ENCODE data around the gene RIMKLB.

Gene RIMKLB

GRCh38 chr12:8821591-8821990 lies 123.8 kb downstream of the RIMKLB start:
- DNase-seq: no peak

DNA sequence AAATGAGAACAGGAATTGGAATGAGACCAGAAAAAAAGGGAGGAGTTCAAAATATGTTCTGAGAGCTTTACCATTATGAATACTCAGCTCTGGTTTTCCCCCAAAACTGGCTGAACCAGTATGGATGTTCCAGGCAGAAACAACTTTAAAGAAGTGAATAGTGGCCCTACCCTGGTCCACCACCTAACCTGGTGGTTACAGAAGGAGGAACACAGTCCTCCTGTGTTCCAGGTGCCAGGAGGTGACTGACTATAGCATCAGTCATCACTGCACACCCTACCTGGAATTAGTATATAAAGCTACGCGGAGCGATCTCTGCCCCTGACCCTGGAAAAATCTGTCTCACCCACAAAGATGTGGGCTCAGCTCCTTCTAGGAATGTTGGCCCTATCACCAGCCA lies 124.5 kb downstream of the RIMKLB start, which contains the start of gene A2ML1:
Gene A2ML1 (plus strand): TSS at position 324 of the 400 bp plus-strand sequence. CDS start 31 bp downstream, at position 355.
- DNase-seq: no peak

DNA sequence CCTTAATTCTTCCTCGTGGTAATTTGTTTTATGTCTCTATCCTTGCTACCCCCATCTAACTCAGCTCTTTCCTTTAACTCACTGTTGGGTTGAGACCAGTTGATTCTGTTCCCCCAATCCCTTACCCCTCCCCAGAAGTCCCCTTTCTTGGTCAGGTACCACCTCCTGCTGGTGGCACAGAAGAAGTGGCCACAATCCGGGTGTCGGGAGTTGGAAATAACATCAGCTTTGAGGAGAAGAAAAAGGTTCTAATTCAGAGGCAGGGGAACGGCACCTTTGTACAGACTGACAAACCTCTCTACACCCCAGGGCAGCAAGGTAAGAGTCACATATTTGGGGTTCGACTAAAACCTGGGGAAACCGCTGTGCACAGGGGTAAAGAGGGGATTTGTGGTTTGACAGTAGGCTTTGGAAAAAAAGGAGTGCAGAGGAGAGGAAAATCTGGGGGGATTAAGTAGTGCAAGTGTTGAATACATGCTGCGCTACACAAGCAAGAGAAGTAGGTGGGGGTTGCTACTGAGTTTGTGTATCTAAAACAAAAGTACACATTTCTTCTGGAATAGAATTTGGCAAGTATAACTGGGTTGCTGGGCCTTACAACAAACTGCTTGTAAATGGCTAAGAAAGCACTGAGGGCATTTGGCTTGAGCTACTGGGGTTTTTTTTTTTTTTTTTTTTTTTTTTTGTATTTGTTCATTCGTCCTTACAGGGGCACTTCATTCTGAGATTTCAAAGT lies 125.9 kb downstream of the RIMKLB start:
- DNase-seq: no peak

DNA sequence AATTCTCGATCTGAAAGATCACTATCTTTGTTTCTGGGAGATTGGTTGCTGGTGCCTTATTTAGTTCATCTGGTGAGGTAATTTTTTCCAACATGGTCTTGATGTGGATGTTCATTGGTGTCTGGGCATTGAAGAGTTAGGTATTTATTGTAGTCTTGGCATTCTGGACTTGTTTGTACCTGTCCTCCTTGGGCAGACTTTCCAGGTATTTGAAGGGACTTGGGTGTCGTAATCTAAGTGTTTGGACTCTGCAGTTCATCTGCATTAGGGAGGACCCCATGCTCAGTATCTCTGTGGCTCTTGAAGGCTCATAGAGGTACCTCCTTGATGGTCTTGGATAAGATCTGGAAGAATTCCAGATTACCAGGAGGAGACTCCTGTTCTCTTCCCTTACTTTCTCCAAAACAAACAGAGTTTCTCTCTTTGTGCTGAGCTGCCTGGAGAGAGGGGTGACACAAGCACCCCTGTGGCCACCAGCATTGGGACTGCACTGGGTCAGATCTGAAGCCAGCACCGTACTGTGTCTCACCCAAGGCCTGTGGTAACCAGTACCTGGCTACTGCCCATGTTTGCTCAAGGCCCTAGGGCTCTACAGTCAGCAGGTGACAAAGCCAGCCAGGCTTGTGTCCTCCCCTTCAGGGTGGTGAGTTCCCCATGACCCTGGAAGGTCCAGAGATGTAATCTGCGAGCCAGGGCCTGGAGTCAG lies 129.9 kb downstream of the RIMKLB start:
- no peak for DNase-seq

GRCh38 chr12:8828257-8829124 lies 130.7 kb downstream of the RIMKLB start:
- DNase-seq: no peak

- DNase-seq: no peak
Measured at GRCh38 chr12:8829125-8829518, 131.3 kb downstream of the RIMKLB start.

DNA sequence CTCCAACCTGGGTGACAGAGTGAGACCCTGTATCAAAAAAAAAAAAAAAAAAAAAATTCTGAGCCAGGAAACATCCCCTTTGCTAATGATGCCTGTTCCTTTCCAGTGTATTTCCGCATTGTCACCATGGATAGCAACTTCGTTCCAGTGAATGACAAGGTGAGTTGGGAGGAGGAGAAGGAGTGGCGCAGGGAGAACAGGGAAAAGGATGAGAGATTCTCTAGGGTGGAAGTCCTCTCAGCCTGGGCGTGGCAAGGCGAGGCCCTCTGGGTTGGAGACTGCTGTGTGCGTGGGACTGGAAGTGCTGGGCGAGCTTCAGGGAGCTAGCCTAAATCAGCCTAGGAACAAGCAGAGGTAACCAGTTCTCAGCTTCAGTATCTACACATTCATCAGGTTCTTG lies 131.8 kb downstream of the RIMKLB start:
- no peak for DNase-seq

GRCh38 chr12:8831116-8831515 lies 133.3 kb downstream of the RIMKLB start:
- no peak for DNase-seq

DNA sequence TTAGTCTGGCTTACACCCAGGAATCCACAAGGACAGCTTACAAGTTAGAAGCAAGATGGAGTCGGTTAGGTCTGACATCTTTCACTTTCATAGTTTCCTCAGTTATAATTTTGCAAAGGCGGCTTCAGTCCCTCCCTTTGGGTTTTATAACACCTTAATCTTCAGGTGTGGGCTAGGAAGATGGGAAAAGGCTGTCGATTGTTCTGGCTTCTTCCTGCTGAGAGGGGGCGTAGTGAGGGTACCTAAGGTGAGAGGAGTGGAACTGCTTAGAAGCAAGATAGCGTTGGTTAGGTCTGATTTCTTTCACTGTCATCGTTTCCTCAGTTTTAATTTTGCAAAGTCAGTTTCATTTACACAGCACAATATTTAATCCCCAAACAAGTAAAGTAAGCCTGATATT lies 134.7 kb downstream of the RIMKLB start:
- DNase-seq: no peak
